H1 (cell line): Measurements from ENCODE around the gene ASIC2. TPM values are rescaled to one million over a fixed set of nuclear protein-coding genes. Genes with fewer than 3 reads are reported as not detected.

Experiments used
- CTCF ChIA-PET: fragments of 300-600 bp; sonication (Branson Sonifier 250); formaldehyde crosslinking; loops from one replicate; lab custom pipeline; 2021; ENCODE audit not compliant: partially characterized antibody; lab: Charles Lee
- POLR2A ChIA-PET: fragments of 300-600 bp; sonication (Branson Sonifier 250); formaldehyde crosslinking; loops from one replicate; lab custom pipeline; 2021; ENCODE audit warnings: inconsistent platforms; ENCODE audit not compliant: partially characterized antibody; lab: Charles Lee
- DNase-seq, 2 experiments: peaks; one replicate each; pipeline versions ENCODE4 v3.0.0 to v3.0.0-alpha.2; 2010 to 2022; ENCODE audit warnings: low spot score in 2 of 2, low read depth in 1 of 2, mixed read lengths in 1 of 2
- FAIRE-seq: peaks from 2 replicates; lab custom pipeline; 2011; peaks lifted over from hg19 to GRCh38; lab: Jason Lieb, UNC
- H2AFZ ChIP-seq: 2 replicates; pipeline ENCODE4 v1.8.1; 2012; ENCODE audit warnings: low read length, inconsistent platforms
- H2AK5ac ChIP-seq: 2 replicates; pipeline ENCODE4 v1.6.1; 2013; ENCODE audit warnings: low read depth, low read length
- H2BK120ac ChIP-seq: replicated peaks from 2 replicates; pipeline ENCODE3; 2013; ENCODE audit warnings: low read depth, low read length, inconsistent platforms
- H2BK12ac ChIP-seq: 2 replicates; pipeline ENCODE4 v1.6.1; 2013; ENCODE audit warnings: low read depth, low read length
- H2BK15ac ChIP-seq: 2 replicates; pipeline ENCODE4 v1.6.1; 2013; ENCODE audit warnings: low read length
- H2BK20ac ChIP-seq: 2 replicates; pipeline ENCODE4 v1.6.1; 2013; ENCODE audit warnings: low read length
- H2BK5ac ChIP-seq: 2 replicates; pipeline ENCODE4 v1.6.1; 2013; ENCODE audit warnings: low read depth, low read length
- H3K14ac ChIP-seq: 2 replicates; pipeline ENCODE4 v1.6.1; 2013; ENCODE audit warnings: inconsistent platforms; ENCODE audit not compliant: insufficient read length
- H3K18ac ChIP-seq: 2 replicates; pipeline ENCODE4 v1.6.1; 2013; ENCODE audit warnings: low read length; ENCODE audit errors: extremely low read depth
- H3K23ac ChIP-seq: 2 replicates; pipeline ENCODE4 v1.6.1; 2013; ENCODE audit warnings: inconsistent platforms; ENCODE audit not compliant: insufficient read length
- H3K23me2 ChIP-seq: 2 replicates; pipeline ENCODE4 v1.6.1; 2013; ENCODE audit warnings: low read depth, low read length
- H3K27ac ChIP-seq: 2 replicates; pipeline ENCODE4 v1.6.1; 2011; ENCODE audit warnings: low read depth, low read length, inconsistent platforms
- H3K27me3 ChIP-seq, 4 experiments: replicated peaks in 1 of 4; 1 replicate in 1 of 4; 2 replicates in 3 of 4; pipeline versions ENCODE4 v1.6.1 to v1.8.1; 2011 to 2013; ENCODE audit warnings: low read length in 3 of 4, mild to moderate bottlenecking in 3 of 4, inconsistent platforms in 2 of 4, mixed read lengths in 2 of 4, moderate library complexity in 1 of 4; ENCODE audit not compliant: control insufficient read depth in 3 of 4, insufficient read depth in 3 of 4; ENCODE audit errors: extremely low read depth in 1 of 4
- H3K36me3 ChIP-seq, 4 experiments: 2 replicates each; pipeline versions ENCODE4 v1.6.1 to v1.8.1; 2011 to 2013; ENCODE audit warnings: mild to moderate bottlenecking in 4 of 4, low read length in 3 of 4, moderate library complexity in 2 of 4, control low read depth in 1 of 4, inconsistent platforms in 1 of 4; ENCODE audit not compliant: insufficient read depth in 4 of 4, control insufficient read depth in 2 of 4
- H3K4ac ChIP-seq: replicated peaks from 2 replicates; pipeline ENCODE3; 2013; ENCODE audit warnings: low read length, low read depth, mixed read lengths, inconsistent platforms; ENCODE audit not compliant: insufficient read length
- H3K4me1 ChIP-seq, 4 experiments: replicated peaks in 1 of 4; 1 replicate in 1 of 4; 2 replicates in 3 of 4; pipeline versions ENCODE4 v1.6.1 to v1.8.1; 2011 to 2013; ENCODE audit warnings: low read length in 3 of 4, inconsistent platforms in 2 of 4, mixed read lengths in 1 of 4; ENCODE audit not compliant: insufficient read depth in 4 of 4, control insufficient read depth in 3 of 4
- H3K4me2 ChIP-seq, 2 experiments: 2 replicates each; pipeline versions ENCODE4 v1.6.1 to v1.8.1; 2011 to 2013; ENCODE audit warnings: low read depth in 2 of 2, low read length in 2 of 2, control low read depth in 1 of 2, inconsistent platforms in 1 of 2, mild to moderate bottlenecking in 1 of 2; ENCODE audit not compliant: insufficient read depth in 1 of 2
- H3K4me3 ChIP-seq, 4 experiments: fragments of 200-600, 300-600 bp in 1 of 4; sonication (generic), shearing (Covaris generic), sonication (Bioruptor Twin) in 1 of 4; 2 replicates each; pipeline versions ENCODE4 v1.5.1 to v1.8.1; 2011 to 2016; ENCODE audit warnings: low read length in 4 of 4, low read depth in 3 of 4, control low read depth in 2 of 4, inconsistent platforms in 2 of 4, mild to moderate bottlenecking in 2 of 4, mixed read lengths in 1 of 4, moderate library complexity in 1 of 4; ENCODE audit not compliant: insufficient read depth in 2 of 4; ENCODE audit errors: extremely low read depth in 1 of 4
- H3K56ac ChIP-seq: replicated peaks from 2 replicates; pipeline ENCODE3; 2013; ENCODE audit warnings: low read depth, mild to moderate bottlenecking, mixed read lengths, low read length, inconsistent platforms; ENCODE audit not compliant: insufficient read length
- H3K79me1 ChIP-seq: 2 replicates; pipeline ENCODE4 v1.6.1; 2013; ENCODE audit warnings: low read depth, low read length, control low read depth
- H3K79me2 ChIP-seq, 2 experiments: 2 replicates each; pipeline versions ENCODE4 v1.6.1 to v1.8.1; 2012 to 2013; ENCODE audit warnings: low read length in 2 of 2, mild to moderate bottlenecking in 2 of 2, inconsistent platforms in 1 of 2; ENCODE audit not compliant: insufficient read depth in 2 of 2, control insufficient read depth in 1 of 2
- H3K9ac ChIP-seq, 4 experiments: replicated peaks in 1 of 4; 1 replicate in 1 of 4; 2 replicates in 3 of 4; pipeline versions ENCODE4 v1.6.1 to v1.8.1; 2011 to 2013; ENCODE audit warnings: low read depth in 3 of 4, low read length in 3 of 4, control low read depth in 2 of 4, mild to moderate bottlenecking in 2 of 4, moderate library complexity in 2 of 4, inconsistent platforms in 1 of 4; ENCODE audit errors: extremely low read depth in 1 of 4
- H3K9me3 ChIP-seq, 2 experiments: 2 replicates each; pipeline versions ENCODE4 v1.6.1 to v1.8.1; 2012 to 2013; ENCODE audit warnings: mild to moderate bottlenecking in 2 of 2, moderate library complexity in 2 of 2, control low read depth in 1 of 2, inconsistent platforms in 1 of 2, low read depth in 1 of 2, low read length in 1 of 2, mixed read lengths in 1 of 2; ENCODE audit not compliant: insufficient read depth in 2 of 2
- H4K20me1 ChIP-seq, 2 experiments: replicated peaks in 1 of 2; 2 replicates each; pipeline versions ENCODE3 to v1.8.1; 2011 to 2013; ENCODE audit warnings: inconsistent platforms in 2 of 2, low read length in 2 of 2, mild to moderate bottlenecking in 1 of 2; ENCODE audit not compliant: insufficient read depth in 2 of 2, control insufficient read depth in 1 of 2
- H4K5ac ChIP-seq: 2 replicates; pipeline ENCODE4 v1.6.1; 2013; ENCODE audit warnings: low read length, low read depth, mixed read lengths, inconsistent platforms; ENCODE audit not compliant: insufficient read length
- H4K8ac ChIP-seq: 2 replicates; pipeline ENCODE4 v1.8.0; 2013; ENCODE audit warnings: mild to moderate bottlenecking, moderate library complexity, low read length, inconsistent platforms; ENCODE audit not compliant: insufficient read depth; ENCODE audit errors: extremely low read depth
- H4K91ac ChIP-seq: replicated peaks from 2 replicates; pipeline ENCODE3; 2013; ENCODE audit warnings: low read length, mixed read lengths, inconsistent platforms; ENCODE audit not compliant: insufficient read length
- CBX8 ChIP-seq: fragments of 300-800, 300-1000 bp; sonication (generic); IDR thresholded peaks from 2 replicates; pipeline ENCODE4 v1.7.1; 2016; ENCODE audit warnings: low read depth, low read length, borderline replicate concordance
- CTCF ChIP-seq, 3 experiments: IDR thresholded peaks; 1 replicate in 2 of 3; 2 replicates in 1 of 3; pipeline versions ENCODE4 v1.5.1 to v1.6.1; 2011; ENCODE audit warnings: low read length in 3 of 3, mild to moderate bottlenecking in 3 of 3, inconsistent platforms in 2 of 3, low read depth in 1 of 3, moderate library complexity in 1 of 3; ENCODE audit not compliant: insufficient read depth in 1 of 3; ENCODE audit errors: control extremely low read depth in 1 of 3
- E2F6 ChIP-seq: IDR thresholded peaks from 2 replicates; pipeline ENCODE4 v1.6.1; 2012; ENCODE audit warnings: inconsistent platforms
- MAFK ChIP-seq: IDR thresholded peaks from 2 replicates; pipeline ENCODE4 v1.6.1; 2012; ENCODE audit warnings: low read depth, mild to moderate bottlenecking, improper control_type of control experiment, low read length
- POLR2A ChIP-seq, 2 experiments: IDR thresholded peaks; 1 replicate in 1 of 2; 2 replicates in 1 of 2; pipeline ENCODE4 v1.6.1; 2011; ENCODE audit warnings: low read depth in 2 of 2, low read length in 2 of 2, mild to moderate bottlenecking in 2 of 2; ENCODE audit errors: control extremely low read depth in 1 of 2
- POLR2AphosphoS5 ChIP-seq: IDR thresholded peaks from 2 replicates; pipeline ENCODE4 v1.6.1; 2011; ENCODE audit warnings: low read depth, low read length
- RAD21 ChIP-seq, 2 experiments: IDR thresholded peaks in 1 of 2; conservative IDR thresholded peaks in 1 of 2; 2 replicates each; pipeline ENCODE4 v1.6.1; 2011; ENCODE audit warnings: low read depth in 2 of 2, low read length in 2 of 2, improper control_type of control experiment in 1 of 2, inconsistent platforms in 1 of 2, mild to moderate bottlenecking in 1 of 2, moderate library complexity in 1 of 2
- RNF2 ChIP-seq: fragments of 200-900, 300-1000 bp; sonication (generic); IDR thresholded peaks from 2 replicates; pipeline ENCODE4 v1.7.1; 2016; ENCODE audit warnings: borderline replicate concordance, low read depth, mild to moderate bottlenecking, antibody characterized with exemption, low read length; ENCODE audit not compliant: poor library complexity, severe bottlenecking; ENCODE audit errors: missing control alignments
- SAP30 ChIP-seq: fragments of 300-600 bp; sonication (generic); IDR thresholded peaks from 2 replicates; pipeline ENCODE4 v1.7.1; 2012; ENCODE audit warnings: low read length, moderate library complexity, mild to moderate bottlenecking, inconsistent platforms; ENCODE audit not compliant: insufficient read depth, insufficient replicate concordance
- TAF1 ChIP-seq: IDR thresholded peaks from 2 replicates; pipeline ENCODE4 v1.6.1; 2011; ENCODE audit warnings: mild to moderate bottlenecking, low read depth, low read length
- TCF12 ChIP-seq: IDR thresholded peaks from 2 replicates; pipeline ENCODE4 v1.6.1; 2011; ENCODE audit warnings: low read depth, mild to moderate bottlenecking, low read length
- WGBS, 2 experiments: shearing (Covaris generic) in 1 of 2; methylation state at CpG; one replicate each; pipeline versions ENCODE4 v1.1.6 to v1.1.7; 2013 to 2015; ENCODE audit warnings: low lambda C conversion rate in 2 of 2, mixed read lengths in 2 of 2, inconsistent platforms in 1 of 2, low coverage in 1 of 2, missing lambda C conversion rate in 1 of 2; ENCODE audit not compliant: insufficient replicate concordance in 2 of 2, insufficient coverage in 1 of 2, insufficient read length in 1 of 2; ENCODE audit errors: extremely low coverage in 1 of 2, missing lambda C conversion rate in 1 of 2; 5-methylcytosine and 5-hydroxymethylcytosine counted together
- polyA plus RNA-seq, 7 experiments: library from polyadenylated mRNA; depleted of rRNA in 3 of 7; stranded (reverse) in 5 of 7; unstranded in 2 of 7; fragments of >200 nt in 5 of 7; fragments of 200-250 nt in 2 of 7; gene quantifications; 1 replicate in 5 of 7; 2 replicates in 1 of 7; 4 replicates in 1 of 7; pipeline versions ENCODE4 v1.2.1 to v1.2.3, GENCODE V29; 2011 to 2013; ENCODE audit warnings: missing spikeins in 2 of 7, mixed read lengths in 2 of 7
- total RNA-seq: library from RNA; stranded (reverse); fragmentation: NEBNext Ultra II Directional; extraction: Animal tissue kit (Norgen Biotek cat#: 25700); gene quantifications from 2 replicates; pipeline ENCODE4 v1.2.1, GENCODE V29; 2021

The ASIC2 gene
- total and polyA plus RNA-seq, 2 of the 8 experiments (the other 6 are each of a cell fraction or from before 2014, with no cell fraction given) = 0.86 to 1.2 TPM

GRCh38 chr17:33233811-33234177 is 59.3 kb downstream of the ASIC2 start:
- Histone ChIP-seq H3K23ac (no peak overlapping the region), H3K4ac (no peak overlapping the region), H3K9me3 (no peaks in the 10 kb centered on the region), H3K23me2 (peaks cover 3% of the 10 kb centered on the region; the same call in 1 of the 2 replicates), H3K56ac (no peak overlapping the region), H2BK120ac (no peak overlapping the region), H4K8ac (no peak overlapping the region), H3K27ac (no peak overlapping the region), H3K79me1 (no peaks in the 10 kb centered on the region), H3K14ac (no peak overlapping the region), H2BK5ac (no peak overlapping the region), H3K79me2 (no peaks in the 10 kb centered on the region), H4K20me1 (no peaks in the 10 kb centered on the region), H3K9ac (no peak overlapping the region), H3K4me2 (no peak overlapping the region), H2BK12ac (no peak overlapping the region), H3K4me3 (no peak overlapping the region), H2AK5ac (no peak overlapping the region), H3K4me1 (peaks cover 0 to 2% (median 2%) of the 10 kb centered on the region in 4 experiments; a peak in 3 of 7 replicates), H4K91ac (no peak overlapping the region), H3K27me3 (no peaks in the 10 kb centered on the region), H3K18ac (no peak overlapping the region), H3K36me3 (no peaks in the 10 kb centered on the region), H2BK20ac (no peak overlapping the region), H4K5ac (no peak overlapping the region), H2BK15ac (no peak overlapping the region), H2AFZ (no peak overlapping the region)
- FAIRE-seq = no peak
- 81% methylated on average over 5 of the region's 5 CpGs; no CpG with 5 or more reads in 1 of the 2 experiments for WGBS, 2 experiments
- CTCF ChIA-PET = interaction anchor here (0.9 kb wide), 1 partner anchor 20 kb away, joined by 3 read pairs; no protein-coding TSS in a partner anchor
- POLR2A ChIA-PET = no interaction called here
- no peak for DNase-seq
- TF ChIP-seq CTCF (IDR thresholded peaks at IDR 0.05; ENCODE audit: control extremely low read depth in 1 of 3, insufficient read depth in 1 of 3, low read depth in 1 of 3, low read length in 3 of 3) = no peak
- no peak for TF ChIP-seq POLR2AphosphoS5
- TF ChIP-seq CBX8 = no peak
- TF ChIP-seq SAP30 = no peak
- TF ChIP-seq RNF2 = no peak
- TF ChIP-seq TAF1 = no peak
- no peak for TF ChIP-seq MAFK
- no peak for TF ChIP-seq TCF12
- no peak for TF ChIP-seq POLR2A (IDR thresholded peaks at IDR 0.05; ENCODE audit: control extremely low read depth in 1 of 2, low read depth in 2 of 2, low read length in 2 of 2)
- TF ChIP-seq RAD21 (IDR thresholded peaks at IDR 0.05 in 1 of 2, conservative IDR thresholded peaks at IDR 0.05 in 1 of 2; ENCODE audit: low read depth in 2 of 2, low read length in 2 of 2) = no peak
- TF ChIP-seq E2F6 = no peak
